IPS DF 4.7 (cell line): Measurements from ENCODE around the gene NDST4.

Experiments used
- DNase-seq: peaks from one replicate; pipeline ENCODE4 v3.0.0-alpha.2; 2013; ENCODE audit warnings: low spot score; ENCODE audit errors: extremely low read depth

NDST4 gene

GRCh38 chr4:115113506-115114106, at the start of gene NDST4:
Gene NDST4 (minus strand): TSS chr4:115113620. CDS start chr4:115077036, 36,584 bp downstream.
- DNase-seq: no peak

- no peak for DNase-seq
These were observed 45.7 kb upstream of the NDST4 start for GRCh38 chr4:115159141-115159540.

GRCh38 chr4:115158296-115158695, 44.9 kb upstream of the NDST4 start:
- no peak for DNase-seq

GRCh38 chr4:115154826-115155225, 41.4 kb upstream of the NDST4 start:
- DNase-seq: peak; percentile 16

- DNase-seq: no peak
These were observed 39.5 kb upstream of the NDST4 start for GRCh38 chr4:115152965-115153364.

DNA sequence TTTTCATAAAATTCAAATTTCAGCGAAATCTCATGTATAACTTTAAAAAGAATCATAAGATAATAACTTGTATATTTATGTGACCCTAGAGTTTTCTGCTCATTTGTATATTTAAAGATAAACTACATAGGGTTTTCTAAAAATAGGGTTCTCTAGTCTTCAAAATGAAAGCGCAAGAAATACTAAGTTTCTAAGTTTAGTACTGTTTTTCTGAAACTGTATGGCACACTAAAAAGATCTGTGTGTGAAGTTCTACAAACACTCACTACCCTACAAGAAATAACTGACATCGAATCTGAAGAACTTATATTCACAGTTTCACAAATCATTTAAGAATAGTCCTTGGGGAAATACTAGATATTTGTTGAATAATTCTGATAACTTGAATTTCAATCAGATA, 38.7 kb upstream of the NDST4 start:
- no peak for DNase-seq

- no peak for DNase-seq
These were observed 35.7 kb upstream of the NDST4 start for GRCh38 chr4:115149106-115149505.

DNA sequence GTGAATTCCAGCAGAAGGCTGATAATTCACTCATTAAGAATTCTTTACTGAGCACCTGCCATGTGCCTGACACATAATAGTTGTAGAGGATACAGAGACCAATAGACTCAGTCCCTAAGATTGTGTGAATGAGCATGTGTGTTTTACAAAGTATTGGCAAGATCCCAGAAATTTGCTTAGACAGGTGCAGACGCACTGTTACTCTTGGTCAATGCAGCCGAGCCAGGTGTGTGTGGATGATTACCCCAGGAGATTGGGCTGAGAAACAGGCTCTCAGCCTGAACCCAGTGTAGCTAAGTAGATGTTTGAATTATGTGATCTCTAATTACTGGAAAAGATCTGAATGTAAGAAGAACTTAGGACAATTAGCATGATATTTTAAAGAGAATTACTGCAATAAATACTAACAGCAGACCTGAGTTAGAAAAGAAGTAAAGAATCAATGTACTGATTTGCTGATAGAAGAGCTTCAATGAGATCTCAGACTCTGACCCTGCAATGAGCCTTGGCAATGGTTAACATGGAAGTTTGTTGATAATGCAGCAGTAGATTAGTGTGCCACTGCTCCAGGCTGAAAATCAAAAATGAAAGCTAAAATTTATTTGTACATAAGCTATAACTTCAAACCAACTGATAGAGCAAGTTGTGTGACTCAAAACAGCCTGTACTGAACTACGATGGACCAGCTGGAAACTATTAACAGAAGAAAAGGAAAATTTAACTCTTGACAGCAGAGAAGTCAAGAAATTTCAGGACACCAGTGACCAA, 32.2 kb upstream of the NDST4 start:
- no peak for DNase-seq

GRCh38 chr4:115128037-115128436, 14.6 kb upstream of the NDST4 start:
- DNase-seq: no peak

DNA sequence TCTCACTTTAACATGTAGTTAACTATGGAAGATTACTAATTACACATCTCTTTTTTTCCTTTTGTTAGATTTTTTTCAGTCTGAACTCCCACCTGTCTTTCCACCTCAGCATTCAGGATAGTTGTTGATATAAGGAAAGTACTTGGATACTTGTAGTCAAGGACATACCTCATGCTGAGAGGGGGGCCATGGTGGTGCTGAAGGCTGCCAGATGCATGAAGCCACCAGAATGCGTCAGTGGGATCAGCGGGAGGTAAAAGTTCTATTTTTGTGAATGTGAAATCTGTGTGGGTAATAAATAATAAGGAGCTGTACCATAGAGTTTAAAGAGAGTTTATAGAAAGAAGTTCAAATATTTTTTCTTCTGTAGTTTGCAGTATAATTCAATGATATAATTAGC, 13.1 kb upstream of the NDST4 start:
- no peak for DNase-seq

GRCh38 chr4:115121351-115122043, 8.1 kb upstream of the NDST4 start:
- no peak for DNase-seq

GRCh38 chr4:115119804-115120352, 6.5 kb upstream of the NDST4 start:
- no peak for DNase-seq

GRCh38 chr4:115117651-115118050, 4.2 kb upstream of the NDST4 start:
- no peak for DNase-seq

DNA sequence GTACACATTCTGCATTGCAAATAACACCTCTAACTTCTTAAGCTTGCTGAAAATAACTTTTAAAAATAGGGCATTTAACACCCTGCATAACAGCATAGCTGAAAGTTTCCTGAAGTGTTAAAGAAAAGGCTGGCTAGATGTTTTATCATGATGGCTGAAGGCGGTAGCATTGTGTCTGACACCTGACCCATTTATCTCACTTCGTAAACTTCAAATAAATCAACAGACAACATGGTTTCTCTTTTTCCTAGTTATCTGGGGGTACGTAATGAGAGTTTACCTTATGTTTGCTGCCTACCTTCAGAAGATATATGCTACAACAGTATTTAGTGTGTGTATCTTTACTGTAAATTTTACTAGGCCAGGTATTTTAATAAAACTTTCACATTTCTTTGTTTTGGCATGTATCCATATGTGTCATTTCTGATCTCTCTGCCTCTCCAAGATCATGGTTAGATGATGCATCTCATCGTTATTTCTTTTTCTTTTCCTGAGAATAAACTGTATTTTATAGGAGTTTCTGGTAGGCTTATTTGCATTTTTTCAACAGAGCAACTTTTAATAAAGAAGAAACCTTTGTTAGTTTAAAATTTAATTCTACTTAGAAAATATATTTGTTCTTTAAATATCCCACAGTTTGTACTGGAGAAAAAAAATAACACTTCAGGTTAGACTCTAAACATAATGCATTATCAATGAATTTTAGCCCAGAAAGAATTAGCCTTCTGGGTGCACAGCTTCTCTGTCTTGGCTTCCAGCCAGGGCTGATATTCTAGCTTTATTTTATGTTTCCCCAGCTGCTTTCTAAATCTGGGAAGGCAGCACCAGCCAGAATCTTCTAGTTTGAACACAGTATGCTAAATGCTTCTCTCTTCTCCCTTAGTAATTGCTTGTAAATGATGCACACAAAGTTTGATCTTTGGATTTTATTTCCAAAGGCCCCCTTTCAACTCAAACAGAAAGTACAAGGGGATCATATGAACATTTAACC, 2.9 kb downstream of the NDST4 start:
- DNase-seq: no peak

GRCh38 chr4:115108850-115109249, 4.6 kb downstream of the NDST4 start:
- no peak for DNase-seq

GRCh38 chr4:115107411-115107810, 6.0 kb downstream of the NDST4 start:
- DNase-seq: no peak

DNA sequence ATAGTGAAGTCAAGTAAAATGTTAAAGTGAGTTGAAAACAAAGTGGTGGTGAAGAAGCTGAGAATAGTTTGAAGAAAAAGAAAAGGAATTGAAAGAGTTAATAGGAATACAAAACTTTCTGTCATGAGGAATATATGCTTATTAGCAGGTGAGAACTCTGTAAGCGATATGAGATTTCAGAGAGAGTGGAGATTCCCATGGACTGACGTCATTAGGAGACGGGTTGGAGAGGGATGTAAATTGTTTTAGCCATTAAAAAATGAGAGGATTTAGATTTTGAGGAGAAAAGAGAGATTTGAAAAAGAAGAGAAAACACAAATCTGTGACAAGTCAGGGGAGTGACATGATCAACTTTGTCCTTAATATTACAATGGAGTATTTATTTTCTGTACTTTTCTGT, 11.7 kb downstream of the NDST4 start:
- no peak for DNase-seq

DNA sequence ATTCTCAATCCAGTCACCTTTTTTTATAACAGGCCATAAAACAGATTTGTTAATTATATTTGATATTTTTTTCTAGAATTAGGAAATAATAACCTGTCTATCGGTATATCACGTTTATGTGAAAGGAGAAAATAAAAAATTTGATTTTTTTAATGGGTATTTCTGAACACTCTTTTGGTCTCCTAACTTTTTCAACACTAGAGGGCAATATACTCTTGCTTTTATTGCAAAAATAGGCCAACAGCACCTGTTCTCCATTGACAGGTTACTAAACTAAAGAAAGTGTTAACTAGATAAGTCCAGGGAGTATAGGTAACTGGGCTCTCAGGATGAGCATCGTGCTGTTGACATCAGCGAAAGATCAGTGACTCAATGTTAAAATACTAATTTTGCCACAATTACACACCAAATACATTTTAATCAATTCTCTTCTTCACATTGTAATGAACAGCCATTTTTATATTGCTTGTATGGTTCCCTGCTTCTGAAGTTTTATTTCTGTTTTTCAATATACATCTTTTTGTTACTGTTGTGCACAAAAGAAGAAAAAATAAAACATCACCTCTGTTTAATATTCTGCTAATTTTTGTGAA, 22.8 kb downstream of the NDST4 start:
- no peak for DNase-seq

- DNase-seq: no peak
These were observed 30.8 kb downstream of the NDST4 start for GRCh38 chr4:115082633-115083032.

- no peak for DNase-seq
These were observed 36.7 kb downstream of the NDST4 start for GRCh38 chr4:115076691-115077090.

DNA sequence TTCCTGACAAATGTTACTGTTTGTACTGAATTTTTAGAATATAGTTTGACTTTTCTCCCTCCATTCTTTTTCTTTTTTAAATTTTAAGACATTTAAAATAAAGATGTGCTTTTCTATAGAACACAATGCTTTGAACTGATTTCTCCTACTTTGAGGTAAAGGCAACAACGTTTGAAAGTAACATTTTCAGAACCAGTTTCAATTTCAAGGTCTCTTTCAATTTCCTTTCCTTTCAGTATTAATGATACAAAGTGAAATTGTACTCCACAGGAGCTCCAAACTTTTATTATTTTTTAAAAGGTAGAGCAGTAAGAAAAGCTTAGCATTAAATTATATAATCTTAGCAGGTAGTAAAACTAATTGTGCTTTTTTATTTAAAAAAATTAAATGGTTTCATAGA, 54.9 kb downstream of the NDST4 start:
- DNase-seq: no peak
